PC-9 (cell line): Measurements from ENCODE around the gene LOXL1. TPM values are rescaled to one million over a fixed set of nuclear protein-coding genes. Genes with fewer than 3 reads are reported as not detected.

ENCODE experiments used
- BruUV-seq: library from RNA; stranded (reverse); fragments of 400-500 nt; replicated peaks from 2 replicates; lab custom pipeline; 2021; lab: Mats Ljungman, UMichigan
- CTCF ChIA-PET: fragments of 300-600 bp; sonication (Branson Sonifier 250); formaldehyde crosslinking; loops from one replicate; lab custom pipeline; 2022; ENCODE audit warnings: antibody characterized with exemption; lab: Charles Lee
- POLR2A ChIA-PET: fragments of 300-600 bp; sonication (Branson Sonifier 250); formaldehyde crosslinking; loops from one replicate; lab custom pipeline; 2022; ENCODE audit warnings: antibody characterized with exemption; ENCODE audit not compliant: unreplicated experiment; lab: Charles Lee
- DNase-seq, 2 experiments: peaks; one replicate each; pipeline versions ENCODE4 v3.0.0 to v3.0.0-alpha.2; 2015 to 2022; ENCODE audit warnings: mixed read lengths in 1 of 2
- H2AFZ ChIP-seq: fragments of 200-600 bp; sonication (generic); 2 replicates; pipeline ENCODE4 v1.8.1; 2017; ENCODE audit warnings: antibody characterized with exemption
- H3F3A ChIP-seq: fragments of 200-600 bp; sonication (generic); 2 replicates; pipeline ENCODE4 v1.8.1; 2017; ENCODE audit warnings: antibody characterized with exemption, mild to moderate bottlenecking, low read depth; ENCODE audit not compliant: insufficient read depth
- H3K27ac ChIP-seq: fragments of 200-600 bp; sonication (generic); 2 replicates; pipeline ENCODE4 v1.6.1; 2016; ENCODE audit warnings: mixed run types
- H3K27me3 ChIP-seq: fragments of 200-600 bp; sonication (generic); 2 replicates; pipeline ENCODE4 v1.6.1; 2016; ENCODE audit warnings: low read depth, mixed run types; ENCODE audit not compliant: insufficient read depth
- H3K36me3 ChIP-seq: fragments of 200-600 bp; sonication (generic); 2 replicates; pipeline ENCODE4 v1.6.1; 2016; ENCODE audit warnings: low read depth, mixed run types
- H3K4me1 ChIP-seq: fragments of 200-600 bp; sonication (generic); replicated peaks from 2 replicates; pipeline ENCODE4 v1.6.1; 2016; ENCODE audit warnings: mixed run types; ENCODE audit not compliant: insufficient read depth
- H3K4me2 ChIP-seq: fragments of 200-600 bp; sonication (generic); 2 replicates; pipeline ENCODE4 v1.6.1; 2017; ENCODE audit warnings: mixed run types
- H3K4me3 ChIP-seq: fragments of 200-600 bp; sonication (generic); 2 replicates; pipeline ENCODE4 v1.6.1; 2016; ENCODE audit warnings: mixed run types
- H3K79me2 ChIP-seq: fragments of 200-600 bp; sonication (generic); 2 replicates; pipeline ENCODE4 v1.6.1; 2017; ENCODE audit warnings: low read depth, mixed run types
- H3K9me2 ChIP-seq: fragments of 200-600 bp; sonication (generic); 2 replicates; pipeline ENCODE4 v1.8.1; 2017; ENCODE audit warnings: mild to moderate bottlenecking; ENCODE audit not compliant: insufficient read depth
- H3K9me3 ChIP-seq: fragments of 200-600 bp; sonication (generic); 2 replicates; pipeline ENCODE4 v1.8.1; 2016; ENCODE audit warnings: low read depth; ENCODE audit not compliant: insufficient read depth
- H4K20me1 ChIP-seq: fragments of 200-600 bp; sonication (generic); 2 replicates; pipeline ENCODE4 v1.8.1; 2017; ENCODE audit not compliant: insufficient read depth
- CTCF ChIP-seq: fragments of 200-600 bp; sonication (generic); conservative IDR thresholded peaks from 2 replicates; pipeline ENCODE4 v1.6.1; 2017; ENCODE audit warnings: mixed run types, antibody characterized with exemption, mild to moderate bottlenecking, moderate library complexity
- EZH2 ChIP-seq: fragments of 200-600 bp; sonication (generic); IDR thresholded peaks from 2 replicates; pipeline ENCODE4 v1.8.0; 2017; ENCODE audit warnings: antibody characterized with exemption, low read depth
- intact Hi-C: fragments of 100-400 bp; cut with micrococcal nuclease; formaldehyde crosslinking; loops from one replicate; pipeline ENCODE4 v1.10.0; 2022; ENCODE audit not compliant: unreplicated experiment
- total RNA-seq: library from RNA; stranded (reverse); gene quantifications from 2 replicates; pipeline ENCODE4 v1.2.3, GENCODE V29; 2021

LOXL1 gene
- total RNA-seq, 1 experiment from 2014 or later: 50.7 TPM

DNA sequence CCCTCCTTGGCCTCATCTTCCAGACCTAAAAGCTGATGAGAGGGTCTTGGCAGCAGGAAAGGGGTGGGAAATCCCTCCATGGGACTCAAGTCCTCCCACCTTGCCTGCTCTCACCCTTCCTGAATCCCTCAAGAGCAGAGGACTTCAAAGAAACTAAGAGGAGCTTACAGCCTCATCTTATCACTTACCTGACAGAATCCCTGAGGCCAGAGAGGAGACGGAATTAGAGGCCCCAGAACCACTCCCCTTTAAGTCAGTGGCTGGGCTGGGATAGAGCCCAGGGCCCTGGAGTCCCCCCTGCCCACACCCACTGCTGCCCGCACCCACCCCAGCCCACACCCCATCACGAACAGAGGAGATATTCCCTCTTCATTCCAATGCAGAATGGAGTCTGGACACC lies 15.2 kb downstream of the LOXL1 start:
- Histone ChIP-seq H3K9me3 (no peaks in the 10 kb centered on the region), H3K36me3 (peaks cover 36% of the 10 kb centered on the region), H3K4me2 (peak overlapping the region; percentile 98), H3K4me3 (peak overlapping the region; percentile 25; the same call in 1 of the 2 replicates), H3K79me2 (peaks cover 55% of the 10 kb centered on the region), H3K27ac (peak overlapping the region; percentile 90), H3K4me1 (peaks cover 81% of the 10 kb centered on the region), H3F3A (peaks cover 58% of the 10 kb centered on the region), H3K27me3 (no peaks in the 10 kb centered on the region), H2AFZ (no peak overlapping the region), H3K9me2 (no peaks in the 10 kb centered on the region), H4K20me1 (0 out of 2 replicates have a peak, but pooled peaks cover 4% of the 10 kb centered on the region)
- TSS peak; percentile 69 for BruUV-seq
- TF ChIP-seq EZH2 (no peak), CTCF (no peak)
- ChIA-PET POLR2A (interaction anchor here (0.5 to 0.6 kb wide), 2 partner anchors 14 to 419 kb away, joined by 3 read pairs; no protein-coding TSS in a partner anchor), CTCF (no interaction called here)
- DNase-seq: no peak
- intact Hi-C loops: no loop called here

GRCh38 chr15:73941871-73942635 lies 15.8 kb downstream of the LOXL1 start:
- Histone ChIP-seq H3K4me1 (peaks cover 75% of the 10 kb centered on the region), H3K4me3 (peak overlapping the region; percentile 25; the same call in 1 of the 2 replicates), H3K27ac (peak overlapping the region; percentile 90), H3K9me2 (no peaks in the 10 kb centered on the region), H2AFZ (no peak overlapping the region), H3K36me3 (peaks cover 42% of the 10 kb centered on the region), H3F3A (peaks cover 52% of the 10 kb centered on the region), H3K79me2 (peaks cover 49% of the 10 kb centered on the region), H3K9me3 (no peaks in the 10 kb centered on the region), H3K27me3 (no peaks in the 10 kb centered on the region), H4K20me1 (0 out of 2 replicates have a peak, but pooled peaks cover 4% of the 10 kb centered on the region), H3K4me2 (peak overlapping the region; percentile 98)
- intact Hi-C loops: no loop called here
- ChIA-PET POLR2A (interaction anchor here (0.5 kb wide), 1 partner anchor 418 kb away, joined by 3 read pairs; no protein-coding TSS in a partner anchor), CTCF (no interaction called here)
- peak; percentile 74 to 83 for DNase-seq
- BruUV-seq: no TSS peak
- TF ChIP-seq CTCF (no peak), EZH2 (no peak)

DNA sequence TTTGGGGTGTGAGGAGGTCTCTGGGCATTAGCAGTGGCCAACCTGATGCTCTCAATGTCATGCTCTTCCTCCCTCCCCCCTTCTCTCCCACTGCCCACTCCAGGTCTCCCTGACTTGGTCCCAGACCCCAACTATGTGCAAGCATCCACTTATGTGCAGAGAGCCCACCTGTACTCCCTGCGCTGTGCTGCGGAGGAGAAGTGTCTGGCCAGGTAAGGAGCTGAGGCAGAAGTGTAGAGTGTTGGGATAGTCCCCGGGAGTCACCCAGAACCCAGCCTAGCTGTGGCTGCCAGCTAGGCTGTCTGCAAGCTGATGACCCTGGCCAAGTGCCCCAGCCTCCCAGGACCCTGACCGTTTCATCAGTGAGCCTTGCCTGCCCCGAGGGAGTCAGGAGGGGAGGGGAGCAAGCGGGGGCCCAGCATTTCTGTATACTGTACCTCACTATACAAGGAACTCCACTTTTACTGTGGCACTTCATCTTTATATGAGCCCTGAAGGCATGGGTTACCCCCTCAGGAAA lies 16.5 kb downstream of the LOXL1 start:
- no peaks in the 10 kb centered on the region for H3K9me2 ChIP-seq

More for the DNA sequence above, 16.5 kb downstream of the LOXL1 start:
- TF ChIP-seq CTCF (no peak), EZH2 (no peak)
- no peaks in the 10 kb centered on the region for H3K9me3 ChIP-seq
- no peak overlapping the region for H2AFZ ChIP-seq
- H3F3A ChIP-seq: peaks cover 50% of the 10 kb centered on the region
- CTCF ChIA-PET: interaction anchor here (0.6 kb wide), 1 partner anchor 1256 kb away, joined by 10 read pairs; no protein-coding TSS in a partner anchor
- POLR2A ChIA-PET: no interaction called here
- H3K4me3 ChIP-seq: no peak overlapping the region
- H3K27ac ChIP-seq: peak overlapping the region; percentile 90; the same call in 1 of the 2 replicates
- peaks cover 41% of the 10 kb centered on the region for H3K79me2 ChIP-seq
- peaks cover 48% of the 10 kb centered on the region for H3K36me3 ChIP-seq
- DNase-seq: no peak
- intact Hi-C loops: no loop called here
- H3K27me3 ChIP-seq: no peaks in the 10 kb centered on the region
- H3K4me2 ChIP-seq: peak overlapping the region; percentile 98
- 0 out of 2 replicates have a peak, but pooled peaks cover 4% of the 10 kb centered on the region for H4K20me1 ChIP-seq
- H3K4me1 ChIP-seq: peaks cover 67% of the 10 kb centered on the region
- BruUV-seq: no TSS peak
